Inflammatory macrophage treated with lipopolysaccharide for 4 hours (primary cell): ENCODE measurements around the gene FBXL19.
"Not testable (repeated sequence)": the region's sequence is repeated elsewhere in the genome, so short reads cannot be mapped to it uniquely, and the experiment has no call there.

ENCODE experiments used
- DNase-seq: peaks from one replicate; pipeline ENCODE4 v3.0.0-alpha.2; 2020

FBXL19 gene

GRCh38 chr16:30922420-30922959, 882 bp upstream of the FBXL19 start:
- DNase-seq: peak; percentile 100

- DNase-seq: peak; percentile 100
These were observed 324 bp upstream of the FBXL19 start for GRCh38 chr16:30922960-30923535.

GRCh38 chr16:30924076-30924912, 922 bp downstream of the FBXL19 start:
- DNase-seq: peak; percentile 31

GRCh38 chr16:30924913-30925631, 1.7 kb downstream of the FBXL19 start:
- no peak for DNase-seq

- DNase-seq: no peak
These were observed 2.2 kb downstream of the FBXL19 start for GRCh38 chr16:30925632-30925987.

GRCh38 chr16:30925995-30926811, 2.8 kb downstream of the FBXL19 start:
- no peak for DNase-seq

GRCh38 chr16:30926937-30927788, 3.8 kb downstream of the FBXL19 start:
- no peak for DNase-seq

GRCh38 chr16:30927789-30928378, 4.5 kb downstream of the FBXL19 start:
- DNase-seq: peak; percentile 29

GRCh38 chr16:30928390-30928789, 5.0 kb downstream of the FBXL19 start:
- no peak for DNase-seq

GRCh38 chr16:30929167-30929566, 5.8 kb downstream of the FBXL19 start:
- no peak for DNase-seq

GRCh38 chr16:30930160-30930571, 6.8 kb downstream of the FBXL19 start:
- no peak for DNase-seq

- no peak for DNase-seq
These were observed 7.8 kb downstream of the FBXL19 start for GRCh38 chr16:30931068-30931650.

- DNase-seq: peak; percentile 83
These were observed 11.6 kb downstream of the FBXL19 start for GRCh38 chr16:30934827-30935557.

GRCh38 chr16:30937692-30938091, 14.3 kb downstream of the FBXL19 start:
- DNase-seq: no peak

GRCh38 chr16:30939571-30939970, 16.2 kb downstream of the FBXL19 start:
- not testable (repeated sequence) for DNase-seq

GRCh38 chr16:30941600-30942425, 18.4 kb downstream of the FBXL19 start:
- DNase-seq: peak; percentile 74

- no peak for DNase-seq
These were observed 19.0 kb downstream of the FBXL19 start for GRCh38 chr16:30942426-30942806.

- DNase-seq: no peak
These were observed 21.0 kb downstream of the FBXL19 start for GRCh38 chr16:30944352-30944751.
